CD4-positive, alpha-beta T cell (primary cell): Measurements from ENCODE around the gene DIPK1B. TPM values are rescaled to one million over a fixed set of nuclear protein-coding genes. Genes with fewer than 3 reads are reported as not detected.
A peak's percentile ranks its signal among the peaks of the same experiment; 100 is the strongest.

Experiments
- ATAC-seq: fragments of 200-7000 bp; cut with Tn5 transposase; one replicate; pipeline ENCODE4 v1.10.0; 2022; ENCODE audit warnings: mild to moderate bottlenecking; ENCODE audit not compliant: poor library complexity
- CTCF ChIA-PET: fragments of 350-600 bp; sonication (Branson Sonifier 250); formaldehyde crosslinking; loops from one replicate; lab custom pipeline; 2021; ENCODE audit warnings: antibody characterized with exemption, inconsistent platforms; lab: Charles Lee
- POLR2A ChIA-PET: fragments of 350-600 bp; sonication (Branson Sonifier 250); formaldehyde crosslinking; loops from one replicate; lab custom pipeline; 2021; ENCODE audit warnings: antibody characterized with exemption, inconsistent platforms; lab: Charles Lee
- DNase-seq, 14 experiments: peaks; one replicate each; pipeline ENCODE4 v3.0.0-alpha.2; 2013 to 2020; ENCODE audit warnings: mixed read lengths in 2 of 14
- H3K27ac ChIP-seq, 2 donors: one replicate each; pipeline versions ENCODE4 v1.5.1 to v1.7.0; 2013; ENCODE audit warnings: low read length in 2 of 2, low read depth in 1 of 2, mild to moderate bottlenecking in 1 of 2
- H3K27me3 ChIP-seq, 2 experiments: 1 replicate in 1 of 2; 2 replicates in 1 of 2; pipeline versions ENCODE4 v1.6.1 to v1.7.0; 2013; ENCODE audit warnings: low read length in 2 of 2, control low read depth in 1 of 2, mild to moderate bottlenecking in 1 of 2, moderate library complexity in 1 of 2; ENCODE audit not compliant: insufficient read depth in 2 of 2, control insufficient read depth in 1 of 2
- H3K36me3 ChIP-seq: one replicate; pipeline ENCODE4 v1.6.1; 2013; ENCODE audit warnings: low read length, control low read depth; ENCODE audit not compliant: insufficient read depth
- H3K4me1 ChIP-seq: one replicate; pipeline ENCODE4 v1.6.1; 2013; ENCODE audit warnings: low read length, control low read depth; ENCODE audit not compliant: insufficient read depth
- H3K4me3 ChIP-seq: one replicate; pipeline ENCODE4 v1.5.1; 2013; ENCODE audit warnings: mild to moderate bottlenecking, low read length, moderate library complexity
- H3K9me3 ChIP-seq, 2 experiments: 1 replicate in 1 of 2; 2 replicates in 1 of 2; pipeline versions ENCODE4 v1.6.1 to v1.7.0; 2013; ENCODE audit warnings: low read length in 2 of 2, mild to moderate bottlenecking in 2 of 2, control low read depth in 1 of 2, moderate library complexity in 1 of 2; ENCODE audit not compliant: control insufficient read depth in 1 of 2, insufficient read depth in 1 of 2
- H3K27ac Mint-ChIP-seq: one replicate; pipeline ENCODE4 v1.8.0; 2020; ENCODE audit warnings: mixed read lengths
- H3K27me3 Mint-ChIP-seq: one replicate; pipeline ENCODE4 v1.8.0; 2021; ENCODE audit warnings: mixed read lengths
- H3K36me3 Mint-ChIP-seq: one replicate; pipeline ENCODE4 v1.8.0; 2021; ENCODE audit warnings: low read depth, mixed read lengths
- H3K4me1 Mint-ChIP-seq: one replicate; pipeline ENCODE4 v1.8.0; 2021; ENCODE audit warnings: low read depth, mixed read lengths
- H3K4me3 Mint-ChIP-seq: one replicate; pipeline ENCODE4 v1.8.0; 2020; ENCODE audit warnings: mild to moderate bottlenecking, mixed read lengths
- H3K9me3 Mint-ChIP-seq: one replicate; pipeline ENCODE4 v1.8.0; 2020; ENCODE audit warnings: mixed read lengths
- CTCF ChIP-seq: fragments of 200-600 bp; IDR thresholded peaks from one replicate; pipeline ENCODE4 v1.8.0; 2022; ENCODE audit warnings: antibody characterized with exemption, mild to moderate bottlenecking
- intact Hi-C, 2 experiments: fragments of 100-400 bp; cut with DNase I in 1 of 2; cut with micrococcal nuclease in 1 of 2; formaldehyde crosslinking; loops; one replicate each; pipeline versions ENCODE4 v1.15.1 to v1.9.0; 2023 to 2025; cut with DNase I, micrococcal nuclease
- total RNA-seq, 174 experiments: library from RNA in 2 of 174; stranded (reverse) in 2 of 174; gene quantifications; one replicate each; pipeline ENCODE4 v1.2.3 and lab custom pipeline; 2021 to 2026

The DIPK1B gene
- total RNA-seq, 2 experiments from 2014 or later = 0.11 TPM; not detected in 1

- ChIA-PET CTCF (no interaction called here), POLR2A (no interaction called here)
- DNase-seq = no peak
- Mint-ChIP-seq H3K27me3 (peaks cover 29% of the 10 kb centered on the region), H3K9me3 (peaks cover 12% of the 10 kb centered on the region), H3K4me1 (no peaks in the 10 kb centered on the region), H3K4me3 (no peak overlapping the region), H3K27ac (no peak overlapping the region), H3K36me3 (no peaks in the 10 kb centered on the region)
- Histone ChIP-seq H3K9me3 (peaks cover 16 to 54% of the 10 kb centered on the region in 2 experiments), H3K27me3 (peaks cover 0 to 3% of the 10 kb centered on the region in 2 experiments), H3K4me1 (no peaks in the 10 kb centered on the region), H3K27ac (no peak overlapping the region), H3K36me3 (no peaks in the 10 kb centered on the region), H3K4me3 (no peak overlapping the region)
- TF ChIP-seq CTCF = no peak
- intact Hi-C loops = no loop called here
- no peak for ATAC-seq
Observed at GRCh38 chr9:136756134-136756438, 43.7 kb downstream of the DIPK1B start.

DNA sequence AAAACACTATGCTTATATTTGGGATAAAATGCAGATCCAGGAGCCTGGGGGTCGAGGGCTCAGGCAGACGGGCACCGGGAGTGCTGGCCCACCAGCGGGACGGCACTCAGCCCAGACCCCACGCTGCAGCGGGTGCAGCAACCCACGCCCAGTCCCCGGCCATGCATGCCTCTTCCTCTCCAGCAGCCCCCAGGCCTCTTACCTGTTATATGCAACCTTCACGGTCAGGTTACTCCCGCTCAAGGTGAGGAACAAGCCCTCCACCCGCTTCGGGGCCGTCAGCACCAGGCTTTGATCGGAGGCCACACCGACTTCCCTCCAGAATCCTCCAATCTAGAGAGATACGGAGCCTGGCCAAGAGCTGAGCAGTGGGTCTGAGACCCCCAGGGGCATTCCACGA is 44.5 kb downstream of the DIPK1B start:
- Mint-ChIP-seq H3K4me1 (no peaks in the 10 kb centered on the region), H3K36me3 (no peaks in the 10 kb centered on the region), H3K27ac (no peak overlapping the region), H3K9me3 (peaks cover 6% of the 10 kb centered on the region), H3K4me3 (no peak overlapping the region), H3K27me3 (peaks cover 30% of the 10 kb centered on the region)
- H3K27me3 ChIP-seq = peaks cover 0 to 3% of the 10 kb centered on the region in 2 experiments
- POLR2A ChIA-PET = no interaction called here
- no peak overlapping the region for H3K27ac ChIP-seq
- DNase-seq (peak in 1 of 14 experiments; percentile 23), ATAC-seq (no peak)
- H3K36me3 ChIP-seq = no peaks in the 10 kb centered on the region
- CTCF ChIA-PET = no interaction called here
- H3K9me3 ChIP-seq = peaks cover 10 to 53% of the 10 kb centered on the region in 2 experiments
- H3K4me3 ChIP-seq = no peak overlapping the region
- no peak for TF ChIP-seq CTCF
- intact Hi-C loops = no loop called here
- no peaks in the 10 kb centered on the region for H3K4me1 ChIP-seq

DNA sequence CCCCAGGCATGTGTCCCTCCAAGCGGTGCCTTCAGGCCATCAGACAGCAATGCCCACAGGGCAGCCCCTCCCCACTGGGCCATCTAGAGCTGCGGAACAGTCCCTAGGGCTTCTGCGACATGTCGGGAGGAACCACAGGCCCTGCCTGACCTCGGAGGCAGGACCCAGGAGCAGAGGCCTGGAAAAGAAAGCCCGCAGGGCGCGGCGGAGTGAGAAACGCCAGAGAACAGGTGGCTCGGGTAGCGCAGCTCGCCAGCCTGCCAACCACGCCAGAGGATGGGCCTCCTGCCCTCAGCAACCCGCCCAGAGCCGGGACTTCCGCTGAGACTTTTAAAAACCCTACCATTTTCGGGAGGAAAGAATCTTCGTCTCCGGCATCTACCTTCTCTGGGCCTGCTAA is 45.0 kb downstream of the DIPK1B start:
- no peaks in the 10 kb centered on the region for H3K36me3 ChIP-seq
- H3K9me3 ChIP-seq = peaks cover 8 to 52% of the 10 kb centered on the region in 2 experiments
- H3K27me3 ChIP-seq = peaks cover 0 to 3% of the 10 kb centered on the region in 2 experiments
- ChIA-PET POLR2A (no interaction called here), CTCF (interaction anchor here (1.2 kb wide), 1 partner anchor 272 kb away, joined by 3 read pairs; no protein-coding TSS in a partner anchor)
- Mint-ChIP-seq H3K36me3 (no peaks in the 10 kb centered on the region), H3K4me1 (no peaks in the 10 kb centered on the region), H3K4me3 (no peak overlapping the region), H3K27ac (no peak overlapping the region), H3K9me3 (peaks cover 4% of the 10 kb centered on the region), H3K27me3 (peaks cover 28% of the 10 kb centered on the region)
- no peaks in the 10 kb centered on the region for H3K4me1 ChIP-seq
- no peak for TF ChIP-seq CTCF
- intact Hi-C loops = no loop called here
- no peak for ATAC-seq
- no peak overlapping the region for H3K27ac ChIP-seq
- H3K4me3 ChIP-seq = no peak overlapping the region
- peak in 1 of 14 experiments; percentile 3 for DNase-seq
